GM12892 (cell line): ENCODE data around the gene GRIA1.

Experiments
- POLR2A ChIP-seq: IDR thresholded peaks from 2 replicates; pipeline ENCODE4 v1.6.1; 2011; ENCODE audit warnings: low read depth, low read length, control low read depth
- POLR2AphosphoS5 ChIP-seq: IDR thresholded peaks from 2 replicates; pipeline ENCODE4 v1.6.1; 2011; ENCODE audit warnings: low read depth, low read length, control low read depth
- TAF1 ChIP-seq: IDR thresholded peaks from 2 replicates; pipeline ENCODE4 v1.6.1; 2011; ENCODE audit warnings: low read depth, mild to moderate bottlenecking, control low read depth, low read length, borderline replicate concordance

DNA sequence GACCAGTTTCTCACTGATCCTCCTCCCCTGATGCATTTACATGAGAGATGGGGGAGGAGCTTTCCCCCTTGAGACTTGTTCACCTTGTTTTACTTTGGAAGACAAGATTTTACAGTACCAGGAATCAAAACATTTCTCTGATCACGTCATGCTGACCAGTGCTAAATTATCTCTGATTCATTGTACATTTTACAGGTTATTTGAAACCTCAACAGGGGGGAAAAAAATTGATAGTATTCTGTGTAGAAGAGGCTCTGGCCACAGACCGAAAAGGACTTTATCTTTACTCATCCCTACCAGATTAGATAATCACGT, 133.9 kb downstream of the GRIA1 start:
- TF ChIP-seq TAF1 (no peak), POLR2AphosphoS5 (no peak), POLR2A (no peak)
